K562 (cell line): ENCODE measurements around the gene THUMPD1.

Source experiments
- ATF2 ChIP-seq: sonication (generic); formaldehyde crosslinking; IDR thresholded peaks from 2 replicates; pipeline ENCODE4 v1.8.1; 2022; ENCODE audit warnings: missing genetic modification reagents
- CHD2 ChIP-seq: IDR thresholded peaks from 2 replicates; pipeline ENCODE4 v1.6.1; 2011; ENCODE audit warnings: low read depth, low read length
- CREB1 ChIP-seq, 2 experiments: sonication (generic) in 1 of 2; formaldehyde crosslinking in 1 of 2; IDR thresholded peaks; 2 replicates each; pipeline versions ENCODE4 v1.6.1 to v1.8.0; 2012 to 2022; ENCODE audit warnings: inconsistent platforms in 1 of 2, mild to moderate bottlenecking in 1 of 2, missing genetic modification reagents in 1 of 2, moderate library complexity in 1 of 2
- FOSL1 ChIP-seq: fragments of 200-800 bp; sonication (Bioruptor generic); conservative IDR thresholded peaks from 2 replicates; pipeline ENCODE4 v1.6.1; 2016; ENCODE audit warnings: missing genetic modification characterization, missing compliant biosample characterization
- MXI1 ChIP-seq: IDR thresholded peaks from 2 replicates; pipeline ENCODE4 v1.6.1; 2011; ENCODE audit warnings: low read depth, mild to moderate bottlenecking, improper control_type of control experiment, low read length
- SIN3A ChIP-seq, 2 experiments: fragments of 150-350 bp in 1 of 2; IDR thresholded peaks; 2 replicates each; pipeline ENCODE4 v1.6.1; 2011 to 2016; ENCODE audit warnings: borderline replicate concordance in 2 of 2, low read depth in 2 of 2, low read length in 2 of 2, mild to moderate bottlenecking in 2 of 2, moderate library complexity in 2 of 2; ENCODE audit not compliant: control insufficient read depth in 1 of 2
- TEAD4 ChIP-seq, 2 experiments: sonication (generic) in 1 of 2; formaldehyde crosslinking in 1 of 2; IDR thresholded peaks; 2 replicates each; pipeline versions ENCODE4 v1.6.1 to v1.8.0; 2012 to 2022; ENCODE audit warnings: borderline replicate concordance in 1 of 2, inconsistent platforms in 1 of 2, low read length in 1 of 2, mild to moderate bottlenecking in 1 of 2, missing genetic modification reagents in 1 of 2
- THAP12 ChIP-seq: fragments of 250-450 bp; sonication (Bioruptor Pico); IDR thresholded peaks from 2 replicates; pipeline ENCODE4 v1.9.0; 2021; ENCODE audit warnings: mild to moderate bottlenecking, inconsistent platforms
- TRIM28 ChIP-seq: fragments of 450-650 bp; IDR thresholded peaks from 2 replicates; pipeline ENCODE4 v1.6.1; 2017
- ZNF316 ChIP-seq: fragments of 450-650 bp; IDR thresholded peaks from 2 replicates; pipeline ENCODE4 v1.6.1; 2016

- TF ChIP-seq CREB1 (IDR thresholded peaks at IDR 0.05), result no peak
- no peak for TF ChIP-seq CREB1 (CRISPR knock-in tag; IDR thresholded peaks at IDR 0.05)
- no peak for TF ChIP-seq ATF2 (CRISPR knock-in tag)
- TF ChIP-seq FOSL1 (tag), result no peak
- no peak for TF ChIP-seq ZNF316
- no peak for TF ChIP-seq TEAD4 (IDR thresholded peaks at IDR 0.05; ENCODE audit: low read length)
- TF ChIP-seq TEAD4 (CRISPR knock-in tag; IDR thresholded peaks at IDR 0.05; ENCODE audit: borderline replicate concordance), result no peak
- TF ChIP-seq TRIM28, result no peak
- no peak for TF ChIP-seq THAP12 (CRISPR knock-in tag)
- no peak for TF ChIP-seq SIN3A (IDR thresholded peaks at IDR 0.05; ENCODE audit: borderline replicate concordance in 2 of 2, control insufficient read depth in 1 of 2, low read depth in 2 of 2, low read length in 2 of 2)
- TF ChIP-seq CHD2, result no peak
- TF ChIP-seq MXI1, result no peak
These were observed 15.0 kb downstream of the THUMPD1 start for GRCh38 chr16:20726661-20727060.
